H9 (cell line): ENCODE results near the gene COL8A2. TPM values are rescaled to one million over a fixed set of nuclear protein-coding genes. Genes with fewer than 3 reads are reported as not detected.

Source experiments
- DNase-seq: peaks from one replicate; pipeline ENCODE4 v3.0.0-alpha.2; 2017
- H2AFZ ChIP-seq: one replicate; pipeline ENCODE4 v1.6.1; 2013; ENCODE audit warnings: mild to moderate bottlenecking, low read length, control low read depth, moderate library complexity
- H2AK5ac ChIP-seq: 2 replicates; pipeline ENCODE4 v1.6.1; 2013; ENCODE audit warnings: low read length, control low read depth, mixed read lengths; ENCODE audit not compliant: insufficient read length
- H2BK120ac ChIP-seq: one replicate; pipeline ENCODE4 v1.6.1; 2013; ENCODE audit warnings: low read depth, mild to moderate bottlenecking, low read length, control low read depth, inconsistent platforms; ENCODE audit not compliant: poor library complexity, severe bottlenecking
- H2BK12ac ChIP-seq: 2 replicates; pipeline ENCODE4 v1.6.1; 2013; ENCODE audit warnings: low read length, control low read depth, mixed read lengths, low read depth; ENCODE audit not compliant: insufficient read length
- H2BK15ac ChIP-seq: 2 replicates; pipeline ENCODE4 v1.6.1; 2013; ENCODE audit warnings: low read depth, low read length, control low read depth
- H2BK20ac ChIP-seq: one replicate; pipeline ENCODE4 v1.6.1; 2013; ENCODE audit warnings: low read depth, mild to moderate bottlenecking, low read length, control low read depth, inconsistent platforms; ENCODE audit not compliant: poor library complexity, severe bottlenecking
- H2BK5ac ChIP-seq: 2 replicates; pipeline ENCODE4 v1.6.1; 2013; ENCODE audit warnings: low read length, control low read depth, mixed read lengths; ENCODE audit not compliant: insufficient read length
- H3K14ac ChIP-seq: 2 replicates; pipeline ENCODE4 v1.6.1; 2013; ENCODE audit warnings: low read length, control low read depth; ENCODE audit not compliant: insufficient read depth
- H3K18ac ChIP-seq: 2 replicates; pipeline ENCODE4 v1.6.1; 2013; ENCODE audit warnings: low read depth, mild to moderate bottlenecking, mixed read lengths, low read length, control low read depth; ENCODE audit not compliant: insufficient read length
- H3K23ac ChIP-seq: 2 replicates; pipeline ENCODE4 v1.6.1; 2013; ENCODE audit warnings: low read length, control low read depth, mixed read lengths, low read depth; ENCODE audit not compliant: insufficient read length
- H3K23me2 ChIP-seq: 2 replicates; pipeline ENCODE4 v1.6.1; 2013; ENCODE audit warnings: low read depth, mild to moderate bottlenecking, mixed read lengths, low read length, control low read depth; ENCODE audit not compliant: insufficient read length, poor library complexity, severe bottlenecking
- H3K27ac ChIP-seq: 2 replicates; pipeline ENCODE4 v1.5.1; 2013; ENCODE audit warnings: low read length, control low read depth, mixed read lengths, low read depth; ENCODE audit not compliant: insufficient read length
- H3K27me3 ChIP-seq: 2 replicates; pipeline ENCODE4 v1.6.1; 2013; ENCODE audit warnings: low read length, control low read depth, inconsistent platforms; ENCODE audit not compliant: insufficient read depth
- H3K4ac ChIP-seq: 2 replicates; pipeline ENCODE4 v1.6.1; 2013; ENCODE audit warnings: low read depth, mild to moderate bottlenecking, control low read depth, inconsistent platforms, low read length, moderate library complexity
- H3K4me1 ChIP-seq: 2 replicates; pipeline ENCODE4 v1.6.1; 2013; ENCODE audit warnings: low read length, control low read depth, inconsistent platforms; ENCODE audit not compliant: insufficient read depth
- H3K4me2 ChIP-seq: 2 replicates; pipeline ENCODE4 v1.6.1; 2013; ENCODE audit warnings: low read length, control low read depth, mixed read lengths; ENCODE audit not compliant: insufficient read length, insufficient read depth
- H3K56ac ChIP-seq: 2 replicates; pipeline ENCODE4 v1.6.1; 2013; ENCODE audit warnings: low read depth, mild to moderate bottlenecking, mixed read lengths, low read length, control low read depth; ENCODE audit not compliant: insufficient read length
- H3K79me1 ChIP-seq: 2 replicates; pipeline ENCODE4 v1.6.1; 2013; ENCODE audit warnings: low read depth, mild to moderate bottlenecking, moderate library complexity, low read length, control low read depth, inconsistent platforms; ENCODE audit not compliant: insufficient read depth, poor library complexity, severe bottlenecking
- H3K79me2 ChIP-seq: 2 replicates; pipeline ENCODE4 v1.6.1; 2013; ENCODE audit warnings: low read length, control low read depth, inconsistent platforms; ENCODE audit not compliant: insufficient read depth
- H3K9ac ChIP-seq: 2 replicates; pipeline ENCODE4 v1.6.1; 2013; ENCODE audit warnings: low read length, control low read depth, mixed read lengths; ENCODE audit not compliant: insufficient read length; ENCODE audit errors: extremely low read depth
- H3K9me3 ChIP-seq: one replicate; pipeline ENCODE4 v1.6.1; 2013; ENCODE audit warnings: low read depth, low read length, inconsistent platforms; ENCODE audit not compliant: control insufficient read depth
- H3T11ph ChIP-seq: one replicate; pipeline ENCODE4 v1.6.1; 2013; ENCODE audit warnings: mild to moderate bottlenecking, low read length, control low read depth, inconsistent platforms
- H4K20me1 ChIP-seq: one replicate; pipeline ENCODE4 v1.6.1; 2013; ENCODE audit not compliant: control insufficient read depth, insufficient read length, insufficient read depth
- H4K5ac ChIP-seq: 2 replicates; pipeline ENCODE4 v1.6.1; 2013; ENCODE audit warnings: low read depth, mild to moderate bottlenecking, mixed read lengths, low read length, control low read depth; ENCODE audit not compliant: insufficient read length
- H4K8ac ChIP-seq: replicated peaks from 2 replicates; pipeline ENCODE4 v1.6.1; 2013; ENCODE audit warnings: low read length, control low read depth, mixed read lengths, low read depth; ENCODE audit not compliant: insufficient read length
- H4K91ac ChIP-seq: 2 replicates; pipeline ENCODE4 v1.6.1; 2013; ENCODE audit warnings: low read depth, mild to moderate bottlenecking, moderate library complexity, mixed read lengths, low read length, control low read depth; ENCODE audit not compliant: insufficient read length
- H3K27ac Mint-ChIP-seq, 3 experiments: 2 replicates in 2 of 3; 3 replicates in 1 of 3; pipeline ENCODE4 v1.8.0; 2020 to 2021; ENCODE audit warnings: mixed read lengths in 3 of 3, mild to moderate bottlenecking in 1 of 3, moderate library complexity in 1 of 3
- H3K27me3 Mint-ChIP-seq: 2 replicates; pipeline ENCODE4 v1.8.0; 2021; ENCODE audit warnings: low read depth, mild to moderate bottlenecking, moderate library complexity, mixed read lengths
- H3K36me3 Mint-ChIP-seq, 3 experiments: 2 replicates in 2 of 3; 3 replicates in 1 of 3; pipeline ENCODE4 v1.8.0; 2020 to 2021; ENCODE audit warnings: low read depth in 3 of 3, mixed read lengths in 3 of 3; ENCODE audit not compliant: insufficient read depth in 1 of 3
- H3K4me1 Mint-ChIP-seq, 2 experiments: 2 replicates each; pipeline ENCODE4 v1.8.0; 2020; ENCODE audit warnings: mixed read lengths in 2 of 2
- H3K4me3 Mint-ChIP-seq, 2 experiments: 2 replicates in 1 of 2; 3 replicates in 1 of 2; pipeline ENCODE4 v1.8.0; 2020 to 2021; ENCODE audit warnings: mild to moderate bottlenecking in 2 of 2, mixed read lengths in 2 of 2, moderate library complexity in 1 of 2
- H3K9me3 Mint-ChIP-seq, 2 experiments: 2 replicates in 1 of 2; 3 replicates in 1 of 2; pipeline ENCODE4 v1.8.0; 2020; ENCODE audit warnings: mild to moderate bottlenecking in 2 of 2, mixed read lengths in 2 of 2, moderate library complexity in 1 of 2
- WGBS: extraction: QIAGEN DNeasy Blood & Tissue Kit; methylation state at CpG from one replicate; pipeline ENCODE4 v1.1.7; 2013; ENCODE audit warnings: missing lambda C conversion rate, low lambda C conversion rate, mixed read lengths; ENCODE audit not compliant: insufficient read length; ENCODE audit errors: extremely low coverage; 5-methylcytosine and 5-hydroxymethylcytosine counted together
- total RNA-seq: library from RNA; stranded (reverse); gene quantifications from 2 replicates; pipeline ENCODE4 v1.2.1, GENCODE V29; 2021
- TF ChIP-seq, protein P1 (sequence below): fragments of 200-600 bp; sonication (generic); conservative IDR thresholded peaks from 3 replicates; pipeline ENCODE4 v1.8.0; 2021; ENCODE audit warnings: antibody characterized with exemption, mild to moderate bottlenecking

COL8A2 gene
- total RNA-seq, 1 experiment from 2014 or later, result 1.5 TPM

DNA sequence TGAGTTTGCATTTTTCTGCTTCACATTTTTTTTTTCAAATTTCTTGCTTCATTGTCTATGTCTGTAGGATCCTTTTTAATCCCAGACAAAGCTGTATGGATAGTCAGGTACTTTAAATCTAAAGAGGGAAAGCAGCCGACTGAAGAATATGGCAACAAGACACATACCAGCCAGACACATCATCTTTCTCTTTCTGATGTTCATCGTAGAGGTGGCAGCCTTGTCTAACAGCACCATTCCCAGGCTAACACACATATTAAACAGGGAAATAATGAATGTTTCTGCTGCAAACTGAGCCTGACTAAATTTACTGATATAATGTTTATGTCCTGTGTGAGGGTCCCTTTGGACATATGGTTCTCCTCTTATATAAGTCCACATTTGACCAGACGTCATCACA, 44.8 kb downstream of the COL8A2 start:
- H3T11ph ChIP-seq, result no peak overlapping the region
- no peak overlapping the region for H4K91ac ChIP-seq
- H3K27ac ChIP-seq, result no peak overlapping the region
- H2BK15ac ChIP-seq, result no peak overlapping the region
- H3K23me2 ChIP-seq, result peaks cover 8% of the 10 kb centered on the region
- no peaks in the 10 kb centered on the region for H3K27me3 ChIP-seq
- H4K20me1 ChIP-seq, result no peaks in the 10 kb centered on the region
- H2AK5ac ChIP-seq, result no peak overlapping the region
- Mint-ChIP-seq H3K27me3 (peaks cover 13% of the 10 kb centered on the region), H3K4me1 (peaks cover 9% of the 10 kb centered on the region in 2 experiments; a peak in 3 of 4 replicates), H3K36me3 (no peaks in the 10 kb centered on the region), H3K9me3 (no peaks in the 10 kb centered on the region), H3K27ac (no peak overlapping the region), H3K4me3 (no peak overlapping the region)
- H3K4me2 ChIP-seq, result no peak overlapping the region
- H3K79me1 ChIP-seq, result no peaks in the 10 kb centered on the region
- no peak overlapping the region for H4K8ac ChIP-seq
- H3K9me3 ChIP-seq, result no peaks in the 10 kb centered on the region
- H3K4me1 ChIP-seq, result no peaks in the 10 kb centered on the region
- no CpG with 5 or more reads among the region's 3 CpGs for WGBS
- no peak overlapping the region for H3K9ac ChIP-seq
- H2BK20ac ChIP-seq, result no peak overlapping the region
- no peak overlapping the region for H3K14ac ChIP-seq
- H2BK5ac ChIP-seq, result no peak overlapping the region
- no peak overlapping the region for H3K56ac ChIP-seq
- H2AFZ ChIP-seq, result no peak overlapping the region
- no peak overlapping the region for H3K18ac ChIP-seq
- no peak overlapping the region for H4K5ac ChIP-seq
- no peak overlapping the region for H3K23ac ChIP-seq
- no peaks in the 10 kb centered on the region for H3K79me2 ChIP-seq
- H2BK120ac ChIP-seq, result no peak overlapping the region
- no peak for DNase-seq
- TF ChIP-seq, protein P1, sequence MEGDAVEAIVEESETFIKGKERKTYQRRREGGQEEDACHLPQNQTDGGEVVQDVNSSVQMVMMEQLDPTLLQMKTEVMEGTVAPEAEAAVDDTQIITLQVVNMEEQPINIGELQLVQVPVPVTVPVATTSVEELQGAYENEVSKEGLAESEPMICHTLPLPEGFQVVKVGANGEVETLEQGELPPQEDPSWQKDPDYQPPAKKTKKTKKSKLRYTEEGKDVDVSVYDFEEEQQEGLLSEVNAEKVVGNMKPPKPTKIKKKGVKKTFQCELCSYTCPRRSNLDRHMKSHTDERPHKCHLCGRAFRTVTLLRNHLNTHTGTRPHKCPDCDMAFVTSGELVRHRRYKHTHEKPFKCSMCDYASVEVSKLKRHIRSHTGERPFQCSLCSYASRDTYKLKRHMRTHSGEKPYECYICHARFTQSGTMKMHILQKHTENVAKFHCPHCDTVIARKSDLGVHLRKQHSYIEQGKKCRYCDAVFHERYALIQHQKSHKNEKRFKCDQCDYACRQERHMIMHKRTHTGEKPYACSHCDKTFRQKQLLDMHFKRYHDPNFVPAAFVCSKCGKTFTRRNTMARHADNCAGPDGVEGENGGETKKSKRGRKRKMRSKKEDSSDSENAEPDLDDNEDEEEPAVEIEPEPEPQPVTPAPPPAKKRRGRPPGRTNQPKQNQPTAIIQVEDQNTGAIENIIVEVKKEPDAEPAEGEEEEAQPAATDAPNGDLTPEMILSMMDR, result no peak
- H2BK12ac ChIP-seq, result no peak overlapping the region
- H3K4ac ChIP-seq, result no peak overlapping the region
